Activated CD4-positive, CD25-positive, alpha-beta regulatory T cell (primary cell): Measurements from ENCODE around the gene SEPTIN8.
A peak's percentile ranks its signal among the peaks of the same experiment; 100 is the strongest.

Experiments
- DNase-seq, 4 experiments: peaks; one replicate each; lab custom pipeline; 2025; lab: John Stamatoyannopoulos, UW

Gene SEPTIN8

GRCh38 chr5:132777209-132778069 lies at the start of gene SEPTIN8:
SEPTIN8 (minus strand) TSS chr5:132777239; CDS start chr5:132777137, 102 bp downstream.
- DNase-seq, result peak in 1 of 4 experiments; percentile 7

- DNase-seq, result no peak
Observed at GRCh38 chr5:132826424-132827082, 49.5 kb upstream of the SEPTIN8 start.

- no peak for DNase-seq
Observed at GRCh38 chr5:132825834-132826391, 48.9 kb upstream of the SEPTIN8 start.

GRCh38 chr5:132825033-132825833 lies 48.2 kb upstream of the SEPTIN8 start:
- DNase-seq, result no peak

GRCh38 chr5:132824426-132824825 lies 47.4 kb upstream of the SEPTIN8 start:
- no peak for DNase-seq

- DNase-seq, result no peak
Observed at GRCh38 chr5:132823481-132824050, 46.5 kb upstream of the SEPTIN8 start.

- DNase-seq, result no peak
Observed at GRCh38 chr5:132822650-132823480, 45.8 kb upstream of the SEPTIN8 start.

- DNase-seq, result no peak
Observed at GRCh38 chr5:132821791-132822190, 44.8 kb upstream of the SEPTIN8 start.

GRCh38 chr5:132821350-132821749 lies 44.3 kb upstream of the SEPTIN8 start:
- no peak for DNase-seq

- DNase-seq, result peak; percentile 65 to 87 (median 76)
Observed at GRCh38 chr5:132820162-132820754, 43.2 kb upstream of the SEPTIN8 start.

- no peak for DNase-seq
Observed at GRCh38 chr5:132819468-132819867, 42.4 kb upstream of the SEPTIN8 start.

GRCh38 chr5:132817011-132817410 lies 40.0 kb upstream of the SEPTIN8 start:
- no peak for DNase-seq

GRCh38 chr5:132816554-132816953 lies 39.5 kb upstream of the SEPTIN8 start:
- DNase-seq, result no peak

GRCh38 chr5:132816083-132816482 lies 39.0 kb upstream of the SEPTIN8 start:
- no peak for DNase-seq

- DNase-seq, result no peak
Observed at GRCh38 chr5:132815454-132815853, 38.4 kb upstream of the SEPTIN8 start.

- DNase-seq, result no peak
Observed at GRCh38 chr5:132814503-132815294, 37.7 kb upstream of the SEPTIN8 start.

GRCh38 chr5:132813599-132814502 lies 36.8 kb upstream of the SEPTIN8 start:
- no peak for DNase-seq

GRCh38 chr5:132812781-132813598 lies 36.0 kb upstream of the SEPTIN8 start, which contains the start of gene SOWAHA:
SOWAHA (plus strand) TSS chr5:132813302; CDS start chr5:132813622, 320 bp downstream.
- no peak for DNase-seq
